Measurements from ENCODE around the gene NUTF2.
A peak's percentile ranks its signal among the peaks of the same experiment; 100 is the strongest.
"Not testable (repeated sequence)": the region's sequence is repeated elsewhere in the genome, so short reads cannot be mapped to it uniquely, and the experiment has no call there.

Gene NUTF2

GRCh38 chr16:67846320-67847063 is at the start of gene NUTF2:
TSS of gene NUTF2 (plus strand) at chr16:67846933. CDS start at chr16:67865131, 18,198 bp downstream.
- DNase-seq, result peak; percentile 93

- no peak for DNase-seq
Measured at GRCh38 chr16:67800338-67800926, 46.3 kb upstream of the NUTF2 start.

- DNase-seq, result no peak
Measured at GRCh38 chr16:67801241-67801640, 45.5 kb upstream of the NUTF2 start.

- DNase-seq, result no peak
Measured at GRCh38 chr16:67801883-67802282, 44.9 kb upstream of the NUTF2 start.

- no peak for DNase-seq
Measured at GRCh38 chr16:67803894-67804293, 42.8 kb upstream of the NUTF2 start.

GRCh38 chr16:67804853-67805542 is 41.7 kb upstream of the NUTF2 start:
- DNase-seq, result no peak

- DNase-seq, result no peak
Measured at GRCh38 chr16:67805718-67806427, 40.9 kb upstream of the NUTF2 start.

- DNase-seq, result peak; percentile 98
Measured at GRCh38 chr16:67806428-67807147, 40.1 kb upstream of the NUTF2 start, which contains the start of the genes RANBP10 and TSNAXIP1. TSS of gene RANBP10 (minus strand) at chr16:67806560. CDS start at chr16:67806536, 24 bp downstream. TSS of gene TSNAXIP1 (plus strand) at chr16:67806889. CDS start at chr16:67807150, 261 bp downstream.

GRCh38 chr16:67807148-67807682 is 39.5 kb upstream of the NUTF2 start:
- DNase-seq, result no peak

- no peak for DNase-seq
Measured at GRCh38 chr16:67811899-67812298, 34.8 kb upstream of the NUTF2 start.

GRCh38 chr16:67814567-67814966 is 32.2 kb upstream of the NUTF2 start:
- no peak for DNase-seq

- no peak for DNase-seq
Measured at GRCh38 chr16:67820608-67821259, 26.0 kb upstream of the NUTF2 start.

GRCh38 chr16:67822511-67822910 is 24.2 kb upstream of the NUTF2 start:
- no peak for DNase-seq

- no peak for DNase-seq
Measured at GRCh38 chr16:67825119-67825518, 21.6 kb upstream of the NUTF2 start.

- no peak for DNase-seq
Measured at GRCh38 chr16:67825906-67826305, 20.8 kb upstream of the NUTF2 start.

- no peak for DNase-seq
Measured at GRCh38 chr16:67828651-67829050, 18.1 kb upstream of the NUTF2 start.

GRCh38 chr16:67833030-67833414 is 13.7 kb upstream of the NUTF2 start:
- no peak for DNase-seq

GRCh38 chr16:67833415-67834241 is 13.1 kb upstream of the NUTF2 start:
- peak; percentile 90 for DNase-seq

GRCh38 chr16:67834242-67834614 is 12.5 kb upstream of the NUTF2 start:
- DNase-seq, result no peak

GRCh38 chr16:67837190-67837589 is 9.5 kb upstream of the NUTF2 start:
- not testable (repeated sequence) for DNase-seq

GRCh38 chr16:67837811-67838210 is 8.9 kb upstream of the NUTF2 start:
- DNase-seq, result no peak

Measured in NCI-H1436 (cell line).